Fibroblast of lung (primary cell): ENCODE measurements around the gene ADORA1. TPM values are rescaled to one million over a fixed set of nuclear protein-coding genes. Genes with fewer than 3 reads are reported as not detected.

Source experiments
- DNase-seq, 2 donors: peaks; one replicate each; pipeline versions ENCODE4 v3.0.0 to v3.0.0-alpha.2; 2010; ENCODE audit warnings: low read depth in 2 of 2
- H2AFZ ChIP-seq: 2 replicates; pipeline ENCODE4 v1.5.1; 2012; ENCODE audit warnings: low read length, control low read depth, inconsistent platforms
- H3K27ac ChIP-seq: 2 replicates; pipeline ENCODE4 v1.5.1; 2011; ENCODE audit warnings: low read length, control low read depth; ENCODE audit not compliant: insufficient read depth
- H3K27me3 ChIP-seq: 2 replicates; pipeline ENCODE4 v1.5.1; 2011; ENCODE audit warnings: mild to moderate bottlenecking, low read length; ENCODE audit not compliant: control insufficient read depth, insufficient read depth
- H3K36me3 ChIP-seq: 2 replicates; pipeline ENCODE4 v1.5.1; 2011; ENCODE audit warnings: low read length; ENCODE audit not compliant: control insufficient read depth, insufficient read depth
- H3K4me1 ChIP-seq: 2 replicates; pipeline ENCODE4 v1.5.1; 2011; ENCODE audit warnings: low read length; ENCODE audit not compliant: control insufficient read depth, insufficient read depth; ENCODE audit errors: extremely low read depth
- H3K4me2 ChIP-seq: 2 replicates; pipeline ENCODE4 v1.5.1; 2011; ENCODE audit warnings: low read length, control low read depth; ENCODE audit not compliant: insufficient read depth; ENCODE audit errors: extremely low read depth
- H3K4me3 ChIP-seq, 4 experiments: fragments of 200-600 bp in 1 of 4; sonication (generic) in 1 of 4; replicated peaks in 1 of 4; 2 replicates each; pipeline ENCODE4 v1.5.1; 2011 to 2016; ENCODE audit warnings: low read length in 4 of 4, low read depth in 3 of 4, mild to moderate bottlenecking in 3 of 4, control low read depth in 2 of 4, inconsistent platforms in 1 of 4, mixed read lengths in 1 of 4; ENCODE audit not compliant: insufficient read depth in 1 of 4; ENCODE audit errors: control extremely low read depth in 1 of 4
- H3K79me2 ChIP-seq: 2 replicates; pipeline ENCODE4 v1.5.1; 2012; ENCODE audit warnings: mild to moderate bottlenecking, low read length, inconsistent platforms; ENCODE audit not compliant: control insufficient read depth, insufficient read depth
- H3K9ac ChIP-seq: 2 replicates; pipeline ENCODE4 v1.5.1; 2011; ENCODE audit warnings: mild to moderate bottlenecking, low read length, control low read depth; ENCODE audit not compliant: insufficient read depth
- H3K9me3 ChIP-seq: 2 replicates; pipeline ENCODE4 v1.5.1; 2012; ENCODE audit warnings: low read depth, low read length; ENCODE audit not compliant: control insufficient read depth, insufficient read depth
- H4K20me1 ChIP-seq: 2 replicates; pipeline ENCODE4 v1.5.1; 2011; ENCODE audit warnings: low read length; ENCODE audit not compliant: control insufficient read depth, insufficient read depth; ENCODE audit errors: extremely low read depth
- CTCF ChIP-seq, 2 donors: IDR thresholded peaks in 1 of 2; conservative IDR thresholded peaks in 1 of 2; 1 replicate in 1 of 2; 2 replicates in 1 of 2; pipeline ENCODE4 v1.5.1; 2011 to 2012; ENCODE audit warnings: low read length in 2 of 2, control low read depth in 1 of 2, inconsistent platforms in 1 of 2, low read depth in 1 of 2, mild to moderate bottlenecking in 1 of 2
- EZH2 ChIP-seq: IDR thresholded peaks from 2 replicates; pipeline ENCODE4 v1.5.1; 2012; ENCODE audit warnings: low read length, control low read depth, mild to moderate bottlenecking; ENCODE audit errors: missing control alignments
- polyA plus RNA-seq, 2 donors: library from polyadenylated mRNA; depleted of rRNA in 1 of 2; stranded (reverse) in 1 of 2; unstranded in 1 of 2; fragments of >200 nt; gene quantifications; 2 replicates each; pipeline ENCODE4 v1.2.1, GENCODE V29; 2011 to 2012; ENCODE audit warnings: missing spikeins in 1 of 2
- total RNA-seq: library from RNA; depleted of rRNA; stranded (reverse); fragments of >200 nt; gene quantifications from 2 replicates; pipeline ENCODE4 v1.2.1, GENCODE V29; 2014

ADORA1 gene
- total and polyA plus RNA-seq, 2 donors (not counting 1 experiment from before 2014, with no cell fraction given), result 1.5 to 6.1 TPM

GRCh38 chr1:203211812-203212211 is 84.3 kb downstream of the ADORA1 start:
- H3K9ac ChIP-seq, result no peak overlapping the region
- no peaks in the 10 kb centered on the region for H3K27me3 ChIP-seq
- H2AFZ ChIP-seq, result no peak overlapping the region
- no peaks in the 10 kb centered on the region for H3K4me1 ChIP-seq
- no peak overlapping the region for H3K4me2 ChIP-seq
- no peak overlapping the region for H3K4me3 ChIP-seq
- no peaks in the 10 kb centered on the region for H3K9me3 ChIP-seq
- H3K27ac ChIP-seq, result no peak overlapping the region
- no peak for TF ChIP-seq CTCF (conservative IDR thresholded peaks at IDR 0.05 in 1 of 2, IDR thresholded peaks at IDR 0.05 in 1 of 2; ENCODE audit: low read depth in 1 of 2, low read length in 2 of 2)
- no peak for TF ChIP-seq EZH2
- no peaks in the 10 kb centered on the region for H4K20me1 ChIP-seq
- DNase-seq, result no peak
- no peaks in the 10 kb centered on the region for H3K79me2 ChIP-seq
- H3K36me3 ChIP-seq, result no peaks in the 10 kb centered on the region

DNA sequence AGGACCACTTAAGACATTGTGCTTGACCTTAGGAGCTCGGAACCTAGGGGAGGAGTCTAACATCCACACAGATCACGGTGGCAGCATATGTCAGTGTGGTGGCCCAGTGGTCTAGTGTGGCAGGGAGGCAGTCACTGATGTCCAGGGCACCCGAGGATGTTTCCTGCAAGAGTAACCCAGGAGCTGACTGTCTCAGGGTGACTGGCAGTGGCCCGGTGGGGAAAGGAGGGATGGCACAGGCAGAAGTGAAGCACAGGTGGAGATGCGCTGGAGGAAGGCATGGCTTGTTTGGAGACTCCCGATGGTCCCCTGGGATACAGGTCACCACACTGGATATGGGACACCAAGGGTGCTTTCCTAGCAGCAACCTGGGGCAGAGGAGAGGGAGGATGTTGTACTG is 85.6 kb downstream of the ADORA1 start:
- no peak for DNase-seq
- Histone ChIP-seq H3K27me3 (peaks cover 4% of the 10 kb centered on the region), H3K4me2 (no peak overlapping the region), H3K36me3 (no peaks in the 10 kb centered on the region), H3K9me3 (no peaks in the 10 kb centered on the region), H4K20me1 (no peaks in the 10 kb centered on the region), H3K4me3 (no peak overlapping the region), H2AFZ (no peak overlapping the region), H3K27ac (no peak overlapping the region), H3K4me1 (no peaks in the 10 kb centered on the region), H3K79me2 (no peaks in the 10 kb centered on the region), H3K9ac (no peak overlapping the region)
- no peak for TF ChIP-seq EZH2
- TF ChIP-seq CTCF (conservative IDR thresholded peaks at IDR 0.05 in 1 of 2, IDR thresholded peaks at IDR 0.05 in 1 of 2; ENCODE audit: low read depth in 1 of 2, low read length in 2 of 2), result no peak

GRCh38 chr1:203214871-203215270 is 87.3 kb downstream of the ADORA1 start:
- no peaks in the 10 kb centered on the region for H3K79me2 ChIP-seq
- no peak overlapping the region for H2AFZ ChIP-seq
- H3K9me3 ChIP-seq, result no peaks in the 10 kb centered on the region
- H3K4me3 ChIP-seq, result no peak overlapping the region
- H3K27me3 ChIP-seq, result peaks cover 4% of the 10 kb centered on the region
- H3K4me1 ChIP-seq, result no peaks in the 10 kb centered on the region
- H3K4me2 ChIP-seq, result no peak overlapping the region
- no peak overlapping the region for H3K27ac ChIP-seq
- TF ChIP-seq EZH2 (no peak), CTCF (conservative IDR thresholded peaks at IDR 0.05 in 1 of 2, IDR thresholded peaks at IDR 0.05 in 1 of 2; ENCODE audit: low read depth in 1 of 2, low read length in 2 of 2) (no peak)
- H3K9ac ChIP-seq, result no peak overlapping the region
- H4K20me1 ChIP-seq, result no peaks in the 10 kb centered on the region
- no peaks in the 10 kb centered on the region for H3K36me3 ChIP-seq
- no peak for DNase-seq
